CD4-positive, alpha-beta T cell treated with Interleukin-4 for 1 hour (primary cell): ENCODE measurements around the gene ZNF79.

Source experiments
- DNase-seq, 2 donors: peaks; one replicate each; pipeline ENCODE4 v3.0.0-alpha.2; 2020 to 2022

ZNF79 gene

DNA sequence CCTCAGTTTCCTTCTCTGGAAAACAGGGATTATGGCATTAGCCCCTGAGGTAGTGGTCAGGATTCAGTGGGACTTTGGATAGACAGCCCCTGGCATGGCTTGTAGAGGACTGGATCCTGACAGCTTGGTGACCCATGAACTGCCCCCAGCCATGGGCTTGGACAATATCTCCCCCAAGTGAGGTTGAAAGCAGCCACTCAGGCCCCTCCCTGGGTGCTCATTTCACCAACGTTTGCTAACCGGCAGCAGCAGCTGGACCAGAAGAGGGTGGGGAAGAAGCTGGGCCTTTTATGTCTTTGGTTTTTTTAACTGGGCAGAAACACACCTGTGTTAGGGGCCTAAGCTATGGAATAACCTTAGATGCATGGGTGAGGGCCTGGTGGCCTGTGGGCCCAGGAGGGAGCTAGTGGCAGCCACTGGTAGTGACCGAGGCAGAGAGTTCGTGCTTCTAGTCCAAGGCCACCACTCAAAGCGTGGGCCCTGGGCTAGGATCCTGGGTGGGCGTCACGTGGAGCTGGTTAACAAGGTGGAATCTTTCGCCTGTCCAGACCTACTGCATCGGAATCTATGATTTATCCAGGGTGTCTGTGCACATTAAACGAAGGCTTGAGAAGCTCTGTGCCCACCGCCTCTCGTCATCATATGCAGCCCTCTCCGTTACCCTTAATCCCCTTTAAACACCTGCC is 25.3 kb upstream of the ZNF79 start:
- DNase-seq = no peak

DNA sequence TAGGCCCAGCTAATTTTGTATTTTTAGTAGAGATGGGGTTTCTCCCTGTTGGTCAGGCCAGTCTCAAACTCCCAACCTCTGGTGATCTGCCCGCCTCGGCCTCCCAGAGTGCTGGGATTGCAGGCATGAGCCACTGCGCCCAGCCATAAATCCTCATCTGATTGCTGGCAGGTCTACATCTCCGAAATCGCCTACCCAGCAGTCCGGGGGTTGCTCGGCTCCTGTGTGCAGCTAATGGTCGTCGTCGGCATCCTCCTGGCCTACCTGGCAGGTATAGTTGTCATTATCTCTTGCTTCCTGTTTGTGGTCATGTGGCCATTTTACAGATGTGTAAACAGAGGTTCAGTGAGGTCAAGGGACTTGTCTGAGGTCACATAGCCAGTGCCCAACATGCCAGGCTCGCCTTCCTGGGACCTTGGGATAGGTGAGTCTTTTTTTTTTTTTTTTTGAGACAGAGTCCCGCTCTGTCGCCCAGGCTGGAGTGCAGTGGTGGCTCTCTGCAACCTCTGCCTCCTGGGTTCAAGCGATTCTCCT is 24.4 kb upstream of the ZNF79 start:
- DNase-seq = no peak

DNA sequence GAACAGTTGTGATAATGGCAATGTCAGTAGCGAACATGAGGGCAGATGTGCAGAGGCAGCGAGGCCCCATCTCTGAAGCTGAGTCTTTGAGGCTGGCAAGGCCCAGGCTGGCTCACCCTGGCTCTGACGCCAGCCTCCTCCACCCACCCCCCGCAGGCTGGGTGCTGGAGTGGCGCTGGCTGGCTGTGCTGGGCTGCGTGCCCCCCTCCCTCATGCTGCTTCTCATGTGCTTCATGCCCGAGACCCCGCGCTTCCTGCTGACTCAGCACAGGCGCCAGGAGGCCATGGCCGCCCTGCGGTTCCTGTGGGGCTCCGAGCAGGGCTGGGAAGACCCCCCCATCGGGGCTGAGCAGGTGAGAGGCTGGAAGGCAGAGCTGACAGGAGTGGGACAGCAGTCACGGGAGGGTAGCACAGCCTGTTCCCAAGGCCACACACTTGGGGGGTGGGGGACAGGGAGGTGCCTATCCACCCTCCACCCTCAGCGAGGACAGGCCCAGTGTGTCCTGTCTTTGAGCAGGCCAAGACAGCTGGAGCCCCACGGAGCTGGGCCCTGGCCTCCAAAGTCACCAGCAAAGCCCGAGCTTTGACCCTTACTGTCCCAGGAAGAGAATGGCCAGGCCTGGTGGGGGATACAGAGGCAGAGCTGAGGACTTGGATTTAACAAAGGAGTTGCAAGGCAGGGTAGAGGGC is 21.6 kb upstream of the ZNF79 start:
- no peak for DNase-seq

DNA sequence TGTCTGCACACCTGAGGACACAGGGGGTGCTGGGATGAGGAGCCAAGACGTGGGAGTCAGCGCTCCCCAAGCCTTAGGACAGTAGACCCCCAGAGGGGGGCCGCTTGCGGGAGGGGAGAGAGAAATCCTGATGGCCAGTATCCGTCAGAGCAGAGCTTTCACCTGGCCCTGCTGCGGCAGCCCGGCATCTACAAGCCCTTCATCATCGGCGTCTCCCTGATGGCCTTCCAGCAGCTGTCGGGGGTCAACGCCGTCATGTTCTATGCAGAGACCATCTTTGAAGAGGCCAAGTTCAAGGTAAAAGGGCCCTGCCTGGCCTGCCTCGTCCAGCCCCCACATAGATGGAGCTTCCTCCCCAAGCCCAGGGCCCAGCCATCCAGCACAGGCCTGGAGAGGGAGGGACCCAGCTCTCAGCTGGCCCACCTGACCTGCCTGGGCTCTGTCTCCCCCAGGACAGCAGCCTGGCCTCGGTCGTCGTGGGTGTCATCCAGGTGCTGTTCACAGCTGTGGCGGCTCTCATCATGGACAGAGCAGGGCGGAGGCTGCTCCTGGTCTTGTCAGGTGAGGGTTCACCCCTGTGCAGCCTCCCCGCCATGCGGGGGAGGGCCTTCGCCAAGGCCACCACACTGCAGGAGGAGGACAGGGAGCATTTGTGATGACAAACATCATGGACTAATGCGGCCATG is 20.5 kb upstream of the ZNF79 start:
- DNase-seq = no peak

DNA sequence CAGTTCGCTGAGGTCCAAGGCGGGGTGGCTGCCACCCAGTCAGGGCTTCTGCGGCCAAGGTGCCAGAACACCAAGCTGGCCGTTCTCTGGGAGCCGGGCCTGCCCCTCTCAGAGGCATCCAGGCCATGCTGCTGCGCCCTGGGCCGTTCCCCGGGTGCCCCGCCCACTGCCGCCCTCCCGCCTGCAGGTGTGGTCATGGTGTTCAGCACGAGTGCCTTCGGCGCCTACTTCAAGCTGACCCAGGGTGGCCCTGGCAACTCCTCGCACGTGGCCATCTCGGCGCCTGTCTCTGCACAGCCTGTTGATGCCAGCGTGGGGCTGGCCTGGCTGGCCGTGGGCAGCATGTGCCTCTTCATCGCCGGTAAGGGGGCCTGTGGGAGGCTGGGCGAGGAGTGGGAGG is 19.6 kb upstream of the ZNF79 start:
- no peak for DNase-seq

DNA sequence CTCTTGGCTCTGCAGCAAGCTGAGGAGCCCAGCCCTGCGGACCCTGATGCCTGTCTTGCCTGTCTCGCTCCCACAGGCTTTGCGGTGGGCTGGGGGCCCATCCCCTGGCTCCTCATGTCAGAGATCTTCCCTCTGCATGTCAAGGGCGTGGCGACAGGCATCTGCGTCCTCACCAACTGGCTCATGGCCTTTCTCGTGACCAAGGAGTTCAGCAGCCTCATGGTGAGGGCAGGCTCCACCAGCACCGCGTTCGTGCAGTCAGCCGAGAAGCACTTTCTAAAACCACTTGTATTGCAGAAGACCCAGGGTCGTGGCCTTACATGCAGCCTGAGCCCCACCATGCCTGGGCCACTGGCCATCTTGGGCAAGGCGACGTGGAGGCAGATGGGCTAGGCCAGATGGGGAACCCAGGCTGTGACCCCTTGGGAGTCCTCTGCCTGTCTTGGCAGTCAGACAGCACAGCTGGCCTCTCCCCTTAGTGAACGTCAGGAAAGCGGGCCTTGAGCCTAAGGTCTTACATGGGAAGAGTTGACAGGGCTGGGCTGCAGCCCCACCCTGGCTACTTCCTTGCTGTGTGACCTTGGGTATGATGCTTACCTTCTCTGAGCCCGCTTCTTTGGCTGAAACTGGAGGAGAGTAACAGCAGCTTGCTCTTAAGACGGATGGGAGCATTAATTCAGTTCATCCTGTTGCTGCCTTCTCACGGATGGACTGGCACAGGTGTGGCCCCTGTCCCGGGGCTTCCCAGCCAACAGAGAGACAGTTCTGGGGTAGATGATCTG is 18.6 kb upstream of the ZNF79 start:
- no peak for DNase-seq

DNA sequence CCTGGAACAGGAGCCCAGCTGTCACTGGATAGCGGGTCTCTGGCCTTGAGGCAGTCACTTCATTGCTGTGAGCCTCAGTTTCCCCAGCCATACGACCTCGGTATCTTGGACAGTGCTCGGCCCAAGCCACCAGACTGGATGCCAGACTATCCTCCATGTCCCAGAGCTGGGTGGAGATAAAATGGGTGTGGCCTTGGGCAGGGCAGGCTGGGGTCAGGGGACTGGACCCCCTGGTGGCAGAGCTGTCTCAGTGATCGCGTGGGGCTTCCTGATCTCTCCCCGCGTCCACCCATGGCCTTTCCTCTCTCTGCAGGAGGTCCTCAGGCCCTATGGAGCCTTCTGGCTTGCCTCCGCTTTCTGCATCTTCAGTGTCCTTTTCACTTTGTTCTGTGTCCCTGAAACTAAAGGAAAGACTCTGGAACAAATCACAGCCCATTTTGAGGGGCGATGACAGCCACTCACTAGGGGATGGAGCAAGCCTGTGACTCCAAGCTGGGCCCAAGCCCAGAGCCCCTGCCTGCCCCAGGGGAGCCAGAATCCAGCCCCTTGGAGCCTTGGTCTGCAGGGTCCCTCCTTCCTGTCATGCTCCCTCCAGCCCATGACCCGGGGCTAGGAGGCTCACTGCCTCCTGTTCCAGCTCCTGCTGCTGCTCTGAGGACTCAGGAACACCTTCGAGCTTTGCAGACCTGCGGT is 17.2 kb upstream of the ZNF79 start:
- no peak for DNase-seq

DNA sequence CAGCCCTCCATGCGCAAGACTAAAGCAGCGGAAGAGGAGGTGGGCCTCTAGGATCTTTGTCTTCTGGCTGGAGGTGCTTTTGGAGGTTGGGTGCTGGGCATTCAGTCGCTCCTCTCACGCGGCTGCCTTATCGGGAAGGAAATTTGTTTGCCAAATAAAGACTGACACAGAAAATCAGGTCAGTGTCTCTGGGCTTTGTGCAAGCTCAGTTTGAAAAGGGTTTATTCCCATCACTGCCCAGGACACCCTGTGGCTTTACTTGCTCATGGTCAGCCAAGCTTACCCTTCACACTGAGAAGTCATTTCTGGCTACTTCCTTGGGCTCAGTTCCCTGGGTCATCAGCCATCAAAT is 16.7 kb upstream of the ZNF79 start:
- no peak for DNase-seq

DNA sequence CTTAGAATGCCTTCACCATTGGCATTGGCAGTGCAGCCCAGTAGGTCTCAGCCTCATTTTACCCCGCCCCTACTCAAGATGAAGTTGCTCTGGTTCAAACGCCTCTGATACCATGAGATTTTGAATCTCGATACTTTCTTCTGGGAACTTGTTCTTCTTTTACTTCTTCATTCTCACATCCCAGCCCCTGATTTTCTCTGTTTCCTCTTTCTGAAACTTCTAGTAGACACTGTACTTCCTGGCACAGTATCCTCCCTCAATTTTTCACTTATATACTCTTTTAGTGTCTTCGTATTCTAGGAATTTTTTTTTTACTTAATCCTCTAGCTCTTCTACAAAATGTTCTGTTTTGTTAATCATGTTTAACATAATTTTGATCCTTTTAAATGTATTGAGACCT is 13.1 kb upstream of the ZNF79 start:
- no peak for DNase-seq

DNA sequence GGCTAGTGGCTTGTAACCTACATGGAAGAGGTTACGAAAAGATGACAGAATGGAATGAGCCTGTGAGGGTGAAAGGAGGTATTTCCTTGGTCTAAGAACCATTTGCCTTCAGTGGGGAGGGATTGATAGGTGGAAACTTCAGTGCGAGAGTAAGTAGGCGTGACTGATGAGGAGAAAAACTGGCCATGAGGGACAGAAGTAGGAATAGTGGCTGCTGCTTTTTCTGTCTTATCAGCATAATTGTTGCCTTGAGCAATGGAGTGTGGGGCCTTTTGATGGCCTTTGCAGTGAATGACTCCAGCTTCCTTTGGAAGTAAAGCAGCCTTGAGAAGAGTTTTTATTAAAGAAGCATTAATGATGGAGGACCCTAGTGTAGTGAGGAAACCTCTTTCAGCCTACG is 9.0 kb upstream of the ZNF79 start:
- no peak for DNase-seq

DNA sequence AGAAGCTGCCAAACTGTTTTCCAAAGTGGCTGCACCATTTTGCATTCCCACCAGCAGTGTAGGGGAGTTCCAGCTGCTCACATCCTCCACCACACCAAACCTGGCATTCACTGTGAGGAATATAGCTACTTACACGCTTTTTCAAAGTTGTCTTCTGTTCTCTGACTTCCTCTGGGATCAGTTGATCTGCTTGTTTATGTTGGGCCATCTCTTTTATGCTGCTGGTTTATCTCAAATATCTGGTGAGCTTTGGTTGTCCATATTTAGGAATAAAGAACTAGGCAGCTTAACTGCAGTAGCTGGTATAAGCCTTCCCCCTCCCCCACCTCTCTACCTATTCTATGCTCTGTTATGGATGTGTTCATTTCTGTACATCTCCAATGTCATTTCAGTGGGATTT is 8.5 kb upstream of the ZNF79 start:
- DNase-seq = no peak

DNA sequence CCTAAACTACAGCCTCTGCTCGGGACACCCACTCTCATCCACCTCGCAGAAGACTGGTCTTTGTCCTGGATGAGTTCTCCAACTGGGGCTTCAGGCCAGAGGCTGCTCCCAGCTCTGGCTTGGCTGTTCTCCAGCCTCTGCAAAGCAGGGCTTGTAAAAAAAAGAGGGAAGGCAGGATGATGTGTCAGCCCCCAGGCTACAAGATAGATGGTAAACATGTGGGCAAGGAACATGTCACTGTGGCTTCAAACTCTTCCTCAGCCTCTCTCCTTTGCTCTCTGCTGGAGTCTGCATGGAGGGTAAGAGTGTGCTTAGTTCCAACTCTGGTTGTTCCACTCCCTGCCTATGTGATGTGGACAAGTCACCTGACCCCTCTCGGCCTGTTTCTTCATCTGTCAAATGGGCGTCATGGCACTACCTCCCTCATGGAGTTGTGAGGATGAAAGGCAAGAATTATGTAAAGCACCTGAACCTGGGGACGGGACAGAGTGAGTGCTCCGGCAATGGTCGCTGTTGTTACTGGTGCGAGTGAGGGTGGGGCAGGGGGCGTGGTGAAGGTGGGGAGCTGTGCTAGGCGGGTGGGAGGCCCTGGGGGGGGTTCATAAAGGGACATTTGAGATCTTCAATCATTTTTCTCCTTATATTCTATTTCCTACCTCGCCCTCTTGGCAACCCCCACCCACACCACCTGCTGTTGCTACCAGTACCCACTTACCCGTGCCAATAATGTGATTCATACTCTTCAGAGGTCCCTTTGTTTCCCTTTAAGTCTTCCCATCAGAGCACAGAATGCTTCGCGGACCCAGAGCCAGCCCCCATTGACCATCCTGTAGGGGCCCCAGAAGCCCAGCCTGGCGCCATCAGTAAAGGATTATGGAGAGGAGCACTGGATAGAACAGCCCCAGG is 6.8 kb upstream of the ZNF79 start:
- DNase-seq = no peak

DNA sequence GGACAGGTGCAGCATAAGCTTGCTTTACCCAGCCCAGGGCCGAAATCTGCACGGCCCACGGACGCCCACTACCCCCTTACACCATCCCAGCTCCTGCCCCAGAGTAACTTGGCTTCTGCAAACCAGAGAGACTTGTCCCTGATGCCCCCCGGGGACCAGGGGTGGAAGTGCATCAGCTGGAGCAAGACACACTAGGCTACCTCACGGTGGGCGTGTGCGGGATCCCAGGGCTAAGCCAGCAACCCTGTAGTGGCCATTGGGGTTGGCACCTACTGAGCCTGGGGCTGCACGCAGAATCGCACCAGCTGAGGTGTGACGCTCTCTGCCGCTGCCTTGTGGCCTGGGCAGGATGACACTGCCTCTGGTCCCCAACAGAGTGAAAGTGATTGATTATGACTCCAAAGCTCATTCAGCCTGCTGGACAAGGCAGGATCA is 6.1 kb upstream of the ZNF79 start:
- peak; percentile 35 to 43 for DNase-seq

DNA sequence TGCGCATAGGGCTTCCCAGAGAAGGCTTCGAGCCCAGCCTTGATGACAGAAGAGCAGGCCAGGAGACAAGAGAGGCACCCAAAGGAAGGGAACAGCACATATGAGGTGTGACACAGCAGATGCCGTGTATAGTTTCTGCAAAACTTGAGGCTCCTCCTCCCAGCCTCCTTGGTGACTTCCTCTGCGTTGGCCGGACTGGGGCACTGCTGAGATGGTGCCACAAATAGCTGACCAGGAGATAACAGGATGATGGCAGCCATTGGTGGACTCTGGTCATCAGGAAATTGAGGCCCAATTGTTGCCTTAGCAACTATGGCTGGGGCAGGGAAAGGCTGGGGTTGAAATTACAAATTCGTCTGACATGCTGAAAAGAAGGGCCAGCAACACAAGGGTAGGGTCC is 4.8 kb upstream of the ZNF79 start:
- no peak for DNase-seq

DNA sequence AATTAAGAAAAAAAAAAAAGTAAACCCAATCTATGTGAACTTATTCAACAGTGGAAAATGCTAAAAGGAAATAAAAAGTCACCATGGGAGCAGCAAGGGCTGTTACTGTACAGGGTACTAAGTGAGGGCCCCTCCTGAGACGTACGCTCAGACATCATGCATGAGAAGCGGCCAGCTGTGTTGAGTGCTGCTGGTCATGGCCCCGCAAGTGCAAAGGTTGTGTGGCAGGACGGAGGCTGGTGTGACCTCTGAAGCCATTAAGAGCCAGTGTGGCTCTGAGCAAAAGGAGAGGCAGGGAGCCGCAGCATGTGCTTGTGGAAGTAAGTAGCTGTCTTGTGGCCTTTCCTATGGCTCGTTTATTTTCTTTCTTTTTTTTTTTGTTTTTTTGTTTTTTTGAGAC is 3.1 kb upstream of the ZNF79 start:
- no peak for DNase-seq

DNA sequence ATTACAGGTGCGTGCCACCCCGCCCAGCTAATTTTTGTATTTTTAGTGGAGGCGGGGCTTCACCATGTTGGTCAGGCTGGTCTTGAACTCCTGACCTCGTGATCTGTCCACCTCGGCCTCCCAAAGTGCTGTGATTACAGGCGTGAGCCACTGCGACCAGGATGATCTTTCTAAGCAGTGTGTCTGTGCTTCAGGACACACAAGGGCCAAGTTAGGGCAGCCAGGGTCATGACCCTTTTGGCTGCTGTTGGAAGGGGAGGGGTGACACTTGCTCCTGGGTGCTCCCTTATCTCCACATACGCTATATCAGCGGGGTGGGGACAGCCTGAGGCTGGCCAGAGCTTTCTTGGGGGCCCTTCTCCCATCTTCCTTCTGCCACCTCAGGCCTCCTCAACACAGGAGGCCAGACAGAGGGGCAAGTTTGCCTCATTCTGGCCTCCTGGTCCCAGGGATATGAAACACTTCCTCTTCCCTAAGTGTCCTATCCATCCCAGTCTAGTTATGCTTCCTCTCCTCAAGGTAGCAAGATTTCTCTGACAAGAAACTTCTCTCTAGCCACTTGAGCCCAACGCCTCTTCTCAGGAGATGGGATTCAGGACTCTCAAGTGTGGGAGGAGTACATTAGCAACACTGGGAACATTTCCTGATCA is 1.9 kb upstream of the ZNF79 start:
- DNase-seq = no peak

DNA sequence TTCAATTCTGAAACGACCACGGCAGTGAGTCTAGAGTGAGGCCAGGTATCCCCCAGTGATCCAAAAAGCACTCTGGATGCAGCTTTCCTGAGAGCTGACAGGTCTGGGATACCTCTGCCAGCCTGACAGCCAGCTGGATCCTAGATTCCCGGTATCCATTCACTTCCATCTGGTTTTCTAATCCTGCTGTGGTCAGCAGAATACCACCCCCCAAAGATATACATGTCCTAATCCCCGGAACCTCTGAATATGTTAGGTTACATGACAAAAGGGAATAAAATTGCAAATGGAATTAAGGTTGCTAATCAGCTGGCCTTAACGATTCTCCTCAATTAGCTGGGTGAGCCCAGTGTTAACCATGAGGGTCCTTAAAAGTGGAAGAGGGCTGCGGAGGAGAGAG is 1.4 kb upstream of the ZNF79 start:
- no peak for DNase-seq

DNA sequence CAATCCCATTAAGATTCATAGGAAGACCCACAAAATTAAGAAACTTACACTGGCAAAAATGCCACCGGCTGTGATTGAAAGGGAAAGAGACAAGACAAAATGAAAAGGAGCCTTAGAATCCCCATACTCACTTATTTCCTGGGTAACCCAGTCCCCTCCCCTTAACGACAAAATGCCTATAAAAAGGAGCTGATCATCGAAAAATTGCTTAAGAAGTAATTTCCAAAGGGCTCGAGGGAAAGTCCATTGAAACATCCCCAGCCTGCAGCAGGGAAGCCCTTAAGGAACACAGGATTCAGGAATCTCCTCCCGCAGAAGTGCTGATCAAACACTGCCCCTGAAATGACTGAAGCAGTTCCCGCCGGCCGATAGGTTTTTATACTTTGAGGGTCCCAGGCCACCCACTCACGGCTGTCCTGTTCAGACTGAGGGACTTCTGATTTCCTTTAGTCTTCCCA is 677 bp upstream of the ZNF79 start:
- DNase-seq = no peak

DNA sequence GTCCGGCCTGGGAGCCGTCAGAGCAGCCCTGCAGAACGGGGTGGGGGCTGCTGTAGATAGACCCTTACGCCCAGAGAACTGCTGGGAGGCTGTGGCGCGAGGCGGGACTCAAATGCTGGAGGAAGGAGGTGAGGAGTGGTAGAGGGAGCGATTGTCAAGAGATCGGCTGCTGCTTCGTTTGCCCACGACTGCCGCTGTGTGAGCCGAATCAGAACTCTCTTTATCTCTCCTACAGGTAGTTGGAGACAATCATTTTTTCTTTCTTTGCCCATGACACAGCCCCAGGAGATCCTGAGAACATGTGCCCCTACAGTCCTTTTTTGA is 456 bp downstream of the ZNF79 start:
- no peak for DNase-seq

DNA sequence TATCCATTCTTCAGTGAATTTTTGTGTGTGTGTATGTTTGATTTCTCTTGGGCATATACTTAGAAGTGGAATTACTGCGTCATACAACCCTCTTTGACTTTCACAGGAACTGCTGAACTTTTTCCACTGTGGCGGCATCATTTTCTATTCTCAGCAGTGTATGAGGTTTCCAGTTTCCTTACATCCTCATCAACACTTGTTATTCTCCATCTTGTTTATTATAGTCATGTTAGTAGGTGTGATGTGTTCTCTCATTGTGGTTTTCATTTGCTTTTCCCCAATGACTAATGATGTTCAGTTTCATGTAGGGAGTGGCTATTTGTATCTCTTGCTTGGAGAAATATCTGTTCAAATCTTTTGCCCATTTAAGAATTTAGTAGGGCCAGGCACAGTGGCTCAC is 2.6 kb downstream of the ZNF79 start:
- DNase-seq = peak in 1 of 2 donors; percentile 17

DNA sequence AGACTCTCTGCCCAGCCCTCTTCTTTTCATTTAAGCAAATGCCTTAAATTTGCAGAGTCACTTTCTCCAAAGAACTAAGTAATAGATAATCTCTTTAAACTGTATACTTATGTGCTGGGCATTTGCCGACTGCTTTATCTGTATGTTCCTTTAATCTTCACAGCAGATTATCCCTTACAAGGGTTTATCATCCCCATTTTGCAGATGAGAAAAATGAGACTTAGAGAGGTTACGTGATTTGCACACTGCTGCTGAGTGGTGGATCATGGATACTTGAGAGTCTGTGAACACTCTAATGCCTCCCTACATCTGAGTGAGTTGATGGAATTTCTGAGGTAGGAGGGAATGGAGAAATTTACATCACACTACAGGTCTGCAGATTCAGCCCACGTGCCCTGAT is 4.2 kb downstream of the ZNF79 start:
- no peak for DNase-seq
